HG03039 (cell line): Measurements from ENCODE around the gene OR7A10.

ENCODE experiments used
- ATAC-seq: cut with Tn5 transposase; IDR thresholded peaks from one replicate; pipeline ENCODE4 v1.9.1; 2021; ENCODE audit warnings: mild to moderate bottlenecking, moderate library complexity; ENCODE audit not compliant: unreplicated experiment

Gene OR7A10

DNA sequence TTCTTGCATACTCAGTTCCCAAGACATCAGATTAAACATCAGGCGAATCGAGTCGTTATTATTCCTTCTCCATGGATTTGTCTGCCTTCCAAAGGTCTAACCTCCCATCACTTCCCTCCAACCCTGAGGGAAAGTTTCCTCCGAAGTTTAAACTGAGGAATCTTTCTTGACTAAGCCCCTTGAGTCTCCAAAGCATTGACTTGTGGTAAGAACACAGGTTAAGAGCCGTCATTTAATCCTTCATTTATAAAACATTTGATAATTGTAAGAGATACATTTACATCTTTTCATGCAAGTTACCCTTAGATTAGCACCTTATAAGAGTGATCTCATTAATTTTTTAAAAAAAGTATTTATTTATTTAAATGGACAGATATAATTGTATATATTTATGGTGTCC, at the start of gene OR7A10:
Gene OR7A10, minus strand, starts transcription at position 101 of the 400 bp plus-strand sequence. CDS start 7,045 bp downstream, outside the sequence.
- no peak for ATAC-seq

DNA sequence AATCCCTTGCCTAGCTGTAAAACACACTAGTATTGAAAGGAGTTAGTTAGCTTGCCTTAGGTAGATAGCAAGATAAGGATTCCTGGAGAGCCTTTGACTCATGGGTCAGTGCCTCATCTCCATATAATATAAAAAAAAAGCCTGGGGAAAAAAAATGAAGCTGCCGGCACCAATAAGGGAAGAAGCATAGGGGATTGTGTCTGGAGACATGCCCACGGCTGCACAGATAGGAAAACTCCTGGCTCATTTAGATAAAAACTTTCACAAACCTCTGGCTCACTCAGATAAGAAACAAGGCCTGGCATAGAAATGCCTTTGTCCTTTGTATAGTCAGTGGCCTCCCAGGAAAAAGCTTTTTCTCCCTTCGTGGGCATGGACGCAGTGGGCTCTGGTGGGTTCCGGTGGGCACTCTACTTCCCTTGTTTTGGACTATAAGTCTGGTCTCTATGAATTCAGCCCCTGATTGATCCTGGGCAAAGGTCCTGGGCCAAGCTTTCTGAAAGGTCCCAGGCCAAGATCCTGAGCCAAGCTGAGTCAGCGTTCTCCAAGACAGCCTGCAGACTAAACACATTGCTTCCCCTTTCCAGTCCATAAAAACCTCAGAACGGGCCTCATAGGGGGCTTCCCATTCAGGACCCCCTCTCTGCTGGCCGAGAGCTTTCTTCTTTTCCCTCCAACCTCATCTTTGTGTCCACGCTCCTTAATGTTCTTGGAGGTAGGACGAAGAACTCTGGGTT, 42.1 kb upstream of the OR7A10 start:
- no peak for ATAC-seq

- no peak for ATAC-seq
Observed at GRCh38 chr19:14889994-14890642, 41.4 kb upstream of the OR7A10 start.

DNA sequence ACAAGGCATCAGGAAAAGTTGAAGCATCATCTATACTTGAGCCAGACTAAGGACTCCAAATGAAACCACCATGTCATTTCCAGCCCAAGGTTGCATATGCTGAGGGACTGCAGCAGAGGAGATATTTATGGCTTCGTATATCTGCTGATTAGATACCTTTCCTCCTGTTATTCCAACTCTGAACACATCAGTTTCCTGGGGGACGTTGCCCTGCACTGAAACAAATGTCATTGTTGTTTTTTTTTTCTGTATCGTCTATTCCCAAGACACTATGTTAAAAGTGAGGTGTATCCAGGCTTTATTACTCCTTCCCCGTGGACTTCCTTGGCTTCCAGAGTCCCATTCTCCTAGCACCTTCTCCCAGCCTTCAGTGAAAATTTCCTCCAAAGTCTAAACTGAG, 37.3 kb upstream of the OR7A10 start, which contains the start of gene OR7A17:
Gene OR7A17, minus strand, starts transcription at position 101 of the 400 bp plus-strand sequence. CDS start 4,777 bp downstream, outside the sequence.
- no peak for ATAC-seq

GRCh38 chr19:14871619-14872230, 23.0 kb upstream of the OR7A10 start:
- ATAC-seq: no peak

GRCh38 chr19:14868497-14868896, 19.8 kb upstream of the OR7A10 start:
- ATAC-seq: no peak

DNA sequence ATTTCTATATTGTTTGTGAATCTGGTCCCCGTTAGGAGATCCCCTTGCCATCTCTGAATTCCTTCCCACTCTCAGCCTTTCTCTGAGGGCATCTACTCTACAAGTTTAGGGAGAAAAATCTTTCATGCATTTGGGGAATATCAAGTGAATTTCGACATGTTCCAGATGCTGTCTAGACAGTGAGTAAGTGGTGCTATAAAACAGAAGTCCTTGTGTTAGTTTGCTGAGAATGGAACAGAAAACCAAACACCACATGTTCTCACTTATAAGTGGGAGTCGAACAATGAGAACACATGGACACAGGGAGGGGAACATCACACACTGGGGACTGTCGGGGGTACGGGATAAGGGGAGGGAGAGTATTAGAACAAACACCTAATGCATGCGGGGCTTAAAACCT, 5.1 kb downstream of the OR7A10 start:
- ATAC-seq: no peak

DNA sequence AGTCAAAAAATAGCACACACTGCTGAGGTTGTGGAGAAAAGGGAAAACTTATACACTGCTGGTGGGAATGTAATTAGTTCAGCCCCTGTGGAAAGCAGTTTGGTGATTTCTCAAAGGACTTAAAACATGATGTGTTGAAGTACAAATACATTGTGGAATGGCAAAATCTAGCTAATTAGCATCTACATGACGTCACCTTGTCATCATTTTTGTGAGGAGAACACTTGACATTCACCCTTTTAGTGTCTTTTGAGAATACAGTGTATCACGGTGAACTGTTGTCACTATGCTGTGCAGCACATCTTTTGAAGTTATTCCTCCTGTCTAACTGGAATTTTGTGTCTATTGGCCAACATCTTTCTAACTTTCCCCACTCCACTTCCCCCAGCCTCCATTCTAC, 5.6 kb downstream of the OR7A10 start:
- ATAC-seq: no peak

GRCh38 chr19:14840206-14840605, 8.5 kb downstream of the OR7A10 start:
- ATAC-seq: no peak

- ATAC-seq: no peak
Observed at GRCh38 chr19:14837391-14837790, 11.3 kb downstream of the OR7A10 start.

DNA sequence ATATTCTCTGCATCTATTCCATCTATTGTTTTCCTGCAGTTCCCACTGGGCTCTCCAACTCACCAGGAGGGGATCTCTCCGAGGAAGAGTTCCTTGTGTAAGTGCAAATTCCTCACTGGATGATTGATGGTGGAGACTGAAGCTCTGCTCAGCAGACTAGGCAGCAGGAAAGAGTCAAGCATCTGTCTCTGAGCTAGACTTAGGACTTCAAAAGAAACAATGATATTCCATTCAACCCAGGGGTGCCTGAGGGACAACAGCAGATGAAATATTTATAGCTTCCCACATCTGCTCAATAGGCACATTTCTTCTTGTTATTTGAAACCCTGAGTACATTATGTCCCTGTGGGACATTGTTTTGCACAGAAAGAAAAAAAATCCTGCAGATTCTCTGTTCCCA, 13.7 kb downstream of the OR7A10 start, which contains the start of the genes OR7A5 and OR7C1:
Gene OR7A5, minus strand, starts transcription at position 175 of the 400 bp plus-strand sequence. CDS start 6,944 bp downstream, outside the sequence.
Gene OR7C1, minus strand, starts transcription at position 175 of the 400 bp plus-strand sequence. CDS start 35,049 bp downstream, outside the sequence.
- no peak for ATAC-seq

GRCh38 chr19:14830702-14831101, 18.0 kb downstream of the OR7A10 start:
- ATAC-seq: no peak

- ATAC-seq: no peak
Observed at GRCh38 chr19:14826006-14826405, 22.7 kb downstream of the OR7A10 start.

DNA sequence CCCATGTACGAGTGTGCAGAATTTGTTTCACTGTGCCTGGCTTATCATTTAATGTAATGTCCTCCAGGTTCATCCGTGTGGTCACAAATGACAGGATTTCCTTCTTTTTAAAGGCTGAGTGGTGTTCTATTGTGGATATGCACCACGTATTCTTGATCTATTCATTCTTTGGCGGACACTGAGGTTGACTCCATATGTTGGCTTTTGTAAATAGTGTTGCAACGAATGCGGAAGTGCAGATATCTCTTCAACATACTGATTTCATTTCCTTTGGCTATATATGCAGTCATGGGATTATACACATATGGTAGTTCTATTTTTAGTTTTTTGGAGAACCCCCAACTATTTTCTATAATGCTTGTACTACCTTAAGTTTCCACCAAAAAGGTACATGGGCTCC, 26.8 kb downstream of the OR7A10 start:
- ATAC-seq: no peak

DNA sequence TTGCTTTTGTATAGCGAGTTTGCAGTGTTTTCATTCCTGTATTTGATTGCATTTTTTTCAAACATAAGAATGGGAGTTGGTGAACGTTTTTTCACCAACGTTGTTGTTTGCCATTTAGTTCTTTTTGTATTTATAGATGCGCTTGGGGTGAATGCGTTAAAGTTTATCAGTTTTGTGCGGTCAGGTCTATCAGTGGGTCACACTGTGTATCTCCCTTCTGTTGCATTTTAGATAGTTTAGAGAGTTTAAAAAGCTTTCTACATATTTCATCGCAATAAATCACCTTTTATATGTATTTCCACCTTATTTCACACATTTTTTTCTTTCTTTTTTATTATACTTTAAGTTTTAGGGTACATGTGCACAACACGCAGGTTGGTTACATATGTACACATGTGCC, 30.1 kb downstream of the OR7A10 start:
- ATAC-seq: no peak

- no peak for ATAC-seq
Observed at GRCh38 chr19:14817052-14817451, 31.7 kb downstream of the OR7A10 start.

DNA sequence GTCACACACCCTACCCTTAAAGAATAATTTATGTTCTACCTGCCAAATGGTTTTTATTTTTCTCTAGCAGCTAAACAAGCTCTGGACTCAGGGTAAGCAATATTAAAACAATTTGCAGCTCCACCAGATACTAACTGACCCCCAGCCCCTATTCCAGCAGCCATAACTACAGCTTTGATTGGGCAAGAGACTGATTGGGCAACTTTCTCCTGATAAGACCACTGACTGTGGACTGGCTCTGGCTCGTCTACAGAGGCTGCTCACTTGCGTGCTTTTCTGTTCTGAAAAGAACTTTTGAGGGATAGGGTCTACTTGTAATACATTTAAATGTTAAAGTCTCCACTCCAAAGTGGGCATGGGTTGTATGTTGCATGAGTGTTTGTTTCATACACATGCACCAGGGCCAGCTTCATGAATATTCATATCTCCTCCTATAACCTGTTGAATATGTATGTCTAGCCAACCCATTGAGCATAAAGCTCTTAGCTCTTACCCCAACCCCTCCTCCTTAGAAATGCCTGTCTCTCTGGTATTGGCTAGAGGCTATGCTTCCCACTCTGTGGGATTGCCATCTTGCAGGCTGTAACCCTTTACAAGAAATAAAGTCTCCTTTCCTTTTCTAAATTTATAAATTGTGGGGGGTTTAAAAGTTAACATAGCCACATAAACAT, 33.6 kb downstream of the OR7A10 start:
- ATAC-seq: no peak

DNA sequence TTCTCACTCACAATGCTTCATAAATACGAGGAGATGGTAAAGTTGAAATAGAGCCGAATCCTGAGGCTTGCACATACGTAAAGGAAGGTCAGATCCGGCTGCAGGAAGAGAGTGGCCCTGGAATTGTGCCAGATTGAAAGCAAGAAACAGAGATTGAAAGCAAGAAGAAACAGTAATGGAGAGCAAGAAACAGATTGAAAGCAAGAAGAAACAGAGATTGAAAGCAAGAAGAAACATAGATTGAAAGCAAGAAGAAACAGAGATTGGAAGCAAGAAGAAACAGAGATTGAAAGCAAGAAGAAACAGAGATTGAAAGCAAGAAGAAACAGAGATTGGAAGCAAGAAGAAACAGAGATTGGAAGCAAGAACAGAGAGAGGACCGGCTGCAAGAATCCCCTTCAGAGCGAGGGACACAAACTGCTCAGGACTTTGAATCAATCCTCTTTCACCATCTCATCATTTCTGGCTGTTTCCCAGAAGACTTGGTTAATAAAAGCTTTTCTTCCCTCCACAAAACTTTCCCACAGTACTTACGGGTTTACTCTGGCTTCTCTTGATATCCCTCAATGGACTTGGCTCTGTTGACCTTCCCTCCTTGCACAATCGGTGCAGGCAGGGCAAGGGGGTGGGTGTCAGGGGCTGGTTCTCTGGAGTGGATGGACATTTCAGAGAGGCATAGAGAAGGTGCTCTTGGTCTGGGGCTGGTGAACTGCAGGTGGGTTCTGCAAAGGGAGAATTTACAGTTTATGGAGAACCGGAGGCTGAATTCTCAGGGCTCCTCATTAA, 39.3 kb downstream of the OR7A10 start:
- no peak for ATAC-seq

- no peak for ATAC-seq
Observed at GRCh38 chr19:14804765-14805164, 44.0 kb downstream of the OR7A10 start.

DNA sequence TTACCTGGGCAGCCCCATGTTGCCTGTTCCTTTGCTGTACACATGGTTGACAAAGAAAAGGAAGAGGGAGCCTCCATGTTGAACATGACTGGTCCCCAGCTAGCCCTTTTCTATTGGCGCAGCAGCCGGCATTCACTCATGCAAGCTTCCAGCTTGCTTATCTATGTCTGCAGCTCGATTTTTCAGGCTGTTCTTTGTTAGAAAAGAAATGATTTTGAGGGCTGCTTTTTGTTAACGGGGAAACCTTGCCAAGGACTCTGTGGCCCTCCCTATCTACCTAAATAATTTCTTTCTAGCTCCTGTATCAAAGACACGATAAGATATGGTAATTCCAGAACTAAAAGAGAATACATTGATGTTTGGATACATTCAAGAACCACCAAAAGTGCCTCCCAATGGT, 50.0 kb downstream of the OR7A10 start:
- no peak for ATAC-seq
